Measurements from ENCODE around the gene NPS.

NPS gene

GRCh38 chr10:127578259-127578960, 29.3 kb downstream of the NPS start:
- no peak for TF ChIP-seq CTCF (IDR thresholded peaks at IDR 0.05; ENCODE audit: low read depth, low read length, missing control alignments)
- H3K4me3 ChIP-seq (ENCODE audit: low read depth, low read length), result no peak overlapping the region
- DNase-seq (ENCODE audit: low read depth), result no peak

DNA sequence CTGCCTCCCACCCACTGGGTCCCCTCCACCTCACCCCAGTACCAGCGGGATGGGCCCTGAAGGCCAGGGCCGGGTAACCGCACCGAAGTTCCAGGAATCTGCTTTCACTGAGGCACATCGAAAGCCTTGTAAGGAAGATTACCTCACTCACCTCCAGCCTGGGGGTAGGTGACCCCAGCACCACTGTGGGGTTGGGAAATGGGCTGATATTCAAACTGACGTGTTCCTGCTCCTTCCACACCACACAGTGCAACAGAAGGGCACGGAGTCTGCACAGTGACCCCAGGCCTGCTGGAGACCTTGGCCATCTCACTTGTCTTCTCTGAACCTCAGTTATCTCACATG, 29.8 kb downstream of the NPS start:
- no peak for TF ChIP-seq CTCF (IDR thresholded peaks at IDR 0.05; ENCODE audit: low read depth, low read length, missing control alignments)

DNA sequence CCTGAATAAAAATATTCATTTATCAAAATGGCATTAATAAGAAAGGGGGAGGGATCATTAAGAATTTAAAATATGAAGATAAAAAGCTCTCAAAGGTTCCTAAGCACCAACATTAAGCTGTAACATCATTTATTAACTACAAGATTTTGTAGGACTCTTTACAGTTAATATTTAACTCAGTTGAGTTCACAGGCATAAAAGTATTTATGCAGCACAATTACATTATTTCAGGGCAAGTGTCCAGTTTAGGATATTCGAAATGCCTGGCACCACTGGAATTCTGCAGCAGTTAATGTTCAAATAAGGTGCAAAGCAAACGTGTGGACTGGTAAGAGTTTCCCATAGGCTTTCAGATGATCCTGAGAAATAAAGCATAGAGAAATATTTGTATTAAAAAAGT, 30.5 kb downstream of the NPS start:
- DNase-seq (ENCODE audit: low read depth), result no peak
- no peak for TF ChIP-seq CTCF (IDR thresholded peaks at IDR 0.05; ENCODE audit: low read depth, low read length, missing control alignments)
- no peak overlapping the region for H3K4me3 ChIP-seq (ENCODE audit: low read depth, low read length)

More for the DNA sequence above, 29.8 kb downstream of the NPS start:
- H3K4me3 ChIP-seq (ENCODE audit: low read depth, low read length), result no peak overlapping the region
- no peak for DNase-seq (ENCODE audit: low read depth)

- DNase-seq (ENCODE audit: low read depth), result no peak
- no peak for TF ChIP-seq CTCF (IDR thresholded peaks at IDR 0.05; ENCODE audit: low read depth, low read length, missing control alignments)
- no peak overlapping the region for H3K4me3 ChIP-seq (ENCODE audit: low read depth, low read length)
Measured at GRCh38 chr10:127580822-127581221, 31.7 kb downstream of the NPS start.

- H3K4me3 ChIP-seq (ENCODE audit: low read depth, low read length), result no peak overlapping the region
- TF ChIP-seq CTCF (IDR thresholded peaks at IDR 0.05; ENCODE audit: low read depth, low read length, missing control alignments), result no peak
- DNase-seq (ENCODE audit: low read depth), result no peak
Measured at GRCh38 chr10:127585519-127586023, 36.5 kb downstream of the NPS start.

DNA sequence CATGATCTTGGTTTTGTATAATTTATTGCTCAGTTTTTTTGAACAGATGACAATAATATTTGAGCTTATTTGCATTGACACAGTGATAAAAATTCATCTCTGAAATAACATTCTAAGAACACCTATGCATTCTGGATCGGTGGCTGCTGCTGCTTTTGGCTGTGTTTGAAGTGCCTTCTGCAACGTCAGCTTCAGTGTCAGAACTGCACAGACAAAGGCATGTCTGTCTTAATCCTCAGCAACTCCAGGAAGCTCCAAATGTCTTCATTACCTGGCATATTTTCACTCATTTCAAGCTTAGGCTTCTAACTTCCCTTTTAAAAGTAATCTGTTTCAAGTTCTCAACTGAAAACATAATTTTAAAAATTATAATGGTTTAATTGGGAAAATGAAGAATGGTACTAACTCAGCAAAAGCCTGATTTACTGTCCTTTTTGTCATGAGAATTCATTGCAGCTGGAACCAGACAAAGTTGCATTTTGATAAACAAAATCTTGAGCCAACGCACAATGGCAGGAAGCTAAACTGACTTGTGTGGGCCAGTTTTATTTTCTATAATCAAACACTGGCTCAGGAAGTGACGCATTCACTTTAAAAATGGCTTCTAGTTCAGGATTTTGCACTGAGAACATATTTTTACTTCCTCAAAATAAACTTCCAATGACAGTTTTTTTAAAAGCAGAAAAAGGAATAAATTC, 38.7 kb downstream of the NPS start:
- no peak for TF ChIP-seq CTCF (IDR thresholded peaks at IDR 0.05; ENCODE audit: low read depth, low read length, missing control alignments)
- no peak overlapping the region for H3K4me3 ChIP-seq (ENCODE audit: low read depth, low read length)
- DNase-seq (ENCODE audit: low read depth), result no peak

All from GM12864 (cell line).